PC-9 (cell line): ENCODE results near the gene TOR1B. TPM values are rescaled to one million over a fixed set of nuclear protein-coding genes. Genes with fewer than 3 reads are reported as not detected.

Source experiments
- BruUV-seq: library from RNA; stranded (reverse); fragments of 400-500 nt; replicated peaks from 2 replicates; lab custom pipeline; 2021; lab: Mats Ljungman, UMichigan
- CTCF ChIA-PET: fragments of 300-600 bp; sonication (Branson Sonifier 250); formaldehyde crosslinking; loops from one replicate; lab custom pipeline; 2022; ENCODE audit warnings: antibody characterized with exemption; lab: Charles Lee
- POLR2A ChIA-PET: fragments of 300-600 bp; sonication (Branson Sonifier 250); formaldehyde crosslinking; loops from one replicate; lab custom pipeline; 2022; ENCODE audit warnings: antibody characterized with exemption; ENCODE audit not compliant: unreplicated experiment; lab: Charles Lee
- DNase-seq, 2 experiments: peaks; one replicate each; pipeline versions ENCODE4 v3.0.0 to v3.0.0-alpha.2; 2015 to 2022; ENCODE audit warnings: mixed read lengths in 1 of 2
- H2AFZ ChIP-seq: fragments of 200-600 bp; sonication (generic); 2 replicates; pipeline ENCODE4 v1.8.1; 2017; ENCODE audit warnings: antibody characterized with exemption
- H3F3A ChIP-seq: fragments of 200-600 bp; sonication (generic); 2 replicates; pipeline ENCODE4 v1.8.1; 2017; ENCODE audit warnings: antibody characterized with exemption, mild to moderate bottlenecking, low read depth; ENCODE audit not compliant: insufficient read depth
- H3K27ac ChIP-seq: fragments of 200-600 bp; sonication (generic); 2 replicates; pipeline ENCODE4 v1.6.1; 2016; ENCODE audit warnings: mixed run types
- H3K27me3 ChIP-seq: fragments of 200-600 bp; sonication (generic); 2 replicates; pipeline ENCODE4 v1.6.1; 2016; ENCODE audit warnings: low read depth, mixed run types; ENCODE audit not compliant: insufficient read depth
- H3K36me3 ChIP-seq: fragments of 200-600 bp; sonication (generic); 2 replicates; pipeline ENCODE4 v1.6.1; 2016; ENCODE audit warnings: low read depth, mixed run types
- H3K4me1 ChIP-seq: fragments of 200-600 bp; sonication (generic); replicated peaks from 2 replicates; pipeline ENCODE4 v1.6.1; 2016; ENCODE audit warnings: mixed run types; ENCODE audit not compliant: insufficient read depth
- H3K4me2 ChIP-seq: fragments of 200-600 bp; sonication (generic); 2 replicates; pipeline ENCODE4 v1.6.1; 2017; ENCODE audit warnings: mixed run types
- H3K4me3 ChIP-seq: fragments of 200-600 bp; sonication (generic); 2 replicates; pipeline ENCODE4 v1.6.1; 2016; ENCODE audit warnings: mixed run types
- H3K79me2 ChIP-seq: fragments of 200-600 bp; sonication (generic); 2 replicates; pipeline ENCODE4 v1.6.1; 2017; ENCODE audit warnings: low read depth, mixed run types
- H3K9me2 ChIP-seq: fragments of 200-600 bp; sonication (generic); 2 replicates; pipeline ENCODE4 v1.8.1; 2017; ENCODE audit warnings: mild to moderate bottlenecking; ENCODE audit not compliant: insufficient read depth
- H3K9me3 ChIP-seq: fragments of 200-600 bp; sonication (generic); 2 replicates; pipeline ENCODE4 v1.8.1; 2016; ENCODE audit warnings: low read depth; ENCODE audit not compliant: insufficient read depth
- H4K20me1 ChIP-seq: fragments of 200-600 bp; sonication (generic); 2 replicates; pipeline ENCODE4 v1.8.1; 2017; ENCODE audit not compliant: insufficient read depth
- CTCF ChIP-seq: fragments of 200-600 bp; sonication (generic); conservative IDR thresholded peaks from 2 replicates; pipeline ENCODE4 v1.6.1; 2017; ENCODE audit warnings: mixed run types, antibody characterized with exemption, mild to moderate bottlenecking, moderate library complexity
- EZH2 ChIP-seq: fragments of 200-600 bp; sonication (generic); IDR thresholded peaks from 2 replicates; pipeline ENCODE4 v1.8.0; 2017; ENCODE audit warnings: antibody characterized with exemption, low read depth
- intact Hi-C: fragments of 100-400 bp; cut with micrococcal nuclease; formaldehyde crosslinking; loops from one replicate; pipeline ENCODE4 v1.10.0; 2022; ENCODE audit not compliant: unreplicated experiment
- total RNA-seq: library from RNA; stranded (reverse); gene quantifications from 2 replicates; pipeline ENCODE4 v1.2.3, GENCODE V29; 2021

TOR1B gene
- total RNA-seq, 1 experiment from 2014 or later, result 26.5 TPM

GRCh38 chr9:129778469-129778868 is 24.5 kb upstream of the TOR1B start:
- POLR2A ChIA-PET, result interaction anchor here (0.6 to 0.8 kb wide), 2 partner anchors 29 to 292 kb away, joined by 4 to 21 read pairs; no protein-coding TSS in a partner anchor

GRCh38 chr9:129779560-129780190 is 23.3 kb upstream of the TOR1B start:
- ChIA-PET POLR2A (no interaction called here), CTCF (no interaction called here)
- Histone ChIP-seq H4K20me1 (no peaks in the 10 kb centered on the region), H2AFZ (no peak overlapping the region), H3K27ac (no peak overlapping the region), H3K27me3 (no peaks in the 10 kb centered on the region), H3F3A (peaks cover 30% of the 10 kb centered on the region), H3K9me2 (no peaks in the 10 kb centered on the region), H3K36me3 (no peaks in the 10 kb centered on the region), H3K9me3 (no peaks in the 10 kb centered on the region), H3K79me2 (no peaks in the 10 kb centered on the region), H3K4me2 (no peak overlapping the region), H3K4me1 (peaks cover 68% of the 10 kb centered on the region), H3K4me3 (no peak overlapping the region)
- no peak for TF ChIP-seq CTCF
- TF ChIP-seq EZH2, result no peak
- intact Hi-C loops, result no loop called here
- no peak for DNase-seq
- no TSS peak for BruUV-seq

More at GRCh38 chr9:129778469-129778868, 24.5 kb upstream of the TOR1B start:
- Histone ChIP-seq H3K9me3 (no peaks in the 10 kb centered on the region), H3F3A (peaks cover 33% of the 10 kb centered on the region), H3K4me1 (peaks cover 77% of the 10 kb centered on the region), H3K9me2 (no peaks in the 10 kb centered on the region), H3K4me3 (no peak overlapping the region), H3K36me3 (no peaks in the 10 kb centered on the region), H3K27me3 (no peaks in the 10 kb centered on the region), H3K4me2 (0 out of 2 replicates have a peak overlapping the region, but pooled peaks have one; percentile 72), H2AFZ (no peak overlapping the region), H3K27ac (peak overlapping the region; percentile 71), H3K79me2 (no peaks in the 10 kb centered on the region), H4K20me1 (no peaks in the 10 kb centered on the region)
- peak in 1 of 2 experiments; percentile 63 for DNase-seq
- intact Hi-C loops, result no loop called here
- BruUV-seq, result no TSS peak
- TF ChIP-seq EZH2 (no peak), CTCF (no peak)
- CTCF ChIA-PET, result interaction anchor here (0.6 to 2.8 kb wide), 4 partner anchors 27 to 44 kb away, joined by 3 to 24 read pairs (median 13); no protein-coding TSS in a partner anchor

GRCh38 chr9:129781131-129781530 is 21.9 kb upstream of the TOR1B start:
- BruUV-seq, result no TSS peak
- CTCF ChIA-PET, result interaction anchor here (0.5 to 1.6 kb wide), 5 partner anchors 17 to 60 kb away, joined by 3 to 6 read pairs (median 4); no protein-coding TSS in a partner anchor
- Histone ChIP-seq H4K20me1 (no peaks in the 10 kb centered on the region), H3K79me2 (no peaks in the 10 kb centered on the region), H3K9me3 (no peaks in the 10 kb centered on the region), H3K27ac (no peak overlapping the region), H3K4me1 (peaks cover 53% of the 10 kb centered on the region), H2AFZ (no peak overlapping the region), H3K9me2 (no peaks in the 10 kb centered on the region), H3F3A (peaks cover 28% of the 10 kb centered on the region), H3K4me2 (no peak overlapping the region), H3K4me3 (no peak overlapping the region), H3K27me3 (no peaks in the 10 kb centered on the region), H3K36me3 (no peaks in the 10 kb centered on the region)
- DNase-seq, result no peak
- POLR2A ChIA-PET, result interaction anchor here (0.6 kb wide), 1 partner anchor 29 kb away, joined by 4 read pairs; no protein-coding TSS in a partner anchor
- TF ChIP-seq CTCF (no peak), EZH2 (no peak)
- intact Hi-C loops, result no loop called here
